Activated CD8-positive, alpha-beta memory T cell treated with anti-CD3 and anti-CD28 coated beads for 36 hours (primary cell): ENCODE data around the gene OTX1. TPM values are rescaled to one million over a fixed set of nuclear protein-coding genes. Genes with fewer than 3 reads are reported as not detected.
"Not testable (repeated sequence)": the region's sequence is repeated elsewhere in the genome, so short reads cannot be mapped to it uniquely, and the experiment has no call there.

ENCODE experiments used
- CTCF ChIA-PET: fragments of 350-600 bp; sonication (Branson Sonifier 250); formaldehyde crosslinking; loops from one replicate; lab custom pipeline; 2021; ENCODE audit warnings: antibody characterized with exemption; lab: Charles Lee
- POLR2A ChIA-PET: fragments of 350-600 bp; sonication (Branson Sonifier 250); formaldehyde crosslinking; loops from one replicate; lab custom pipeline; 2021; ENCODE audit warnings: antibody characterized with exemption; lab: Charles Lee
- total RNA-seq, 2 experiments: library from RNA; stranded (reverse); gene quantifications; one replicate each; pipeline ENCODE4 v1.2.3, GENCODE V29; 2021

OTX1 gene
- under 1 TPM in 1 of 2 experiments, not detected in 1; 0.13 TPM for total RNA-seq

- ChIA-PET CTCF (no interaction called here), POLR2A (no interaction called here)
These were observed at the start of gene OTX1 for GRCh38 chr2:63050334-63051041. Gene OTX1 (plus strand): TSS chr2:63050830. CDS start chr2:63052991, 2,161 bp downstream.

- ChIA-PET CTCF (interaction anchor here (0.9 kb wide), 1 partner anchor 1021 kb away, joined by 3 read pairs; no protein-coding TSS in a partner anchor), POLR2A (no interaction called here)
These were observed 49.1 kb upstream of the OTX1 start for GRCh38 chr2:63001576-63001975.

- ChIA-PET CTCF (no interaction called here), POLR2A (no interaction called here)
These were observed 47.3 kb upstream of the OTX1 start for GRCh38 chr2:63003351-63003750.

- POLR2A ChIA-PET = no interaction called here
- CTCF ChIA-PET = no interaction called here
These were observed 42.7 kb upstream of the OTX1 start for GRCh38 chr2:63007813-63008458.

- POLR2A ChIA-PET = no interaction called here
- CTCF ChIA-PET = no interaction called here
These were observed 41.8 kb upstream of the OTX1 start for GRCh38 chr2:63008838-63009237.

- ChIA-PET POLR2A (no interaction called here), CTCF (no interaction called here)
These were observed 41.1 kb upstream of the OTX1 start for GRCh38 chr2:63009490-63009889.

GRCh38 chr2:63012541-63012940 is 38.1 kb upstream of the OTX1 start:
- CTCF ChIA-PET = no interaction called here
- POLR2A ChIA-PET = no interaction called here

GRCh38 chr2:63013438-63013837 is 37.2 kb upstream of the OTX1 start:
- POLR2A ChIA-PET = no interaction called here
- CTCF ChIA-PET = no interaction called here

GRCh38 chr2:63015389-63015788 is 35.2 kb upstream of the OTX1 start:
- CTCF ChIA-PET = no interaction called here
- POLR2A ChIA-PET = no interaction called here

- ChIA-PET POLR2A (no interaction called here), CTCF (no interaction called here)
These were observed 32.2 kb upstream of the OTX1 start for GRCh38 chr2:63018439-63018838.

- POLR2A ChIA-PET, CTCF ChIA-PET: not testable (repeated sequence)
These were observed 30.9 kb upstream of the OTX1 start for GRCh38 chr2:63019686-63020085.

GRCh38 chr2:63023444-63023843 is 27.2 kb upstream of the OTX1 start:
- POLR2A ChIA-PET = no interaction called here
- CTCF ChIA-PET = no interaction called here

GRCh38 chr2:63027220-63027619 is 23.4 kb upstream of the OTX1 start:
- ChIA-PET CTCF (no interaction called here), POLR2A (no interaction called here)

- ChIA-PET CTCF (no interaction called here), POLR2A (no interaction called here)
These were observed 21.6 kb upstream of the OTX1 start for GRCh38 chr2:63029058-63029457.

GRCh38 chr2:63034526-63034925 is 16.1 kb upstream of the OTX1 start:
- ChIA-PET CTCF (no interaction called here), POLR2A (no interaction called here)

GRCh38 chr2:63035169-63035568 is 15.5 kb upstream of the OTX1 start:
- CTCF ChIA-PET = no interaction called here
- POLR2A ChIA-PET = no interaction called here

GRCh38 chr2:63035660-63036059 is 15.0 kb upstream of the OTX1 start:
- ChIA-PET POLR2A (no interaction called here), CTCF (no interaction called here)

GRCh38 chr2:63038034-63038433 is 12.6 kb upstream of the OTX1 start:
- CTCF ChIA-PET = no interaction called here
- POLR2A ChIA-PET = no interaction called here

- POLR2A ChIA-PET = no interaction called here
- CTCF ChIA-PET = no interaction called here
These were observed 10.0 kb upstream of the OTX1 start for GRCh38 chr2:63040586-63040985.

GRCh38 chr2:63041592-63041991 is 9.0 kb upstream of the OTX1 start:
- ChIA-PET CTCF (no interaction called here), POLR2A (no interaction called here)
